ENCODE measurements around the gene POP5.

Gene POP5

GRCh38 chr12:120588948-120589930 is 8.0 kb upstream of the POP5 start:
- no peak for DNase-seq

- DNase-seq = no peak
These were observed 7.2 kb upstream of the POP5 start for GRCh38 chr12:120588371-120588770.

- no peak for DNase-seq
These were observed 5.7 kb upstream of the POP5 start for GRCh38 chr12:120586860-120587259.

- no peak for DNase-seq
These were observed 5.0 kb upstream of the POP5 start for GRCh38 chr12:120586206-120586605.

GRCh38 chr12:120584343-120585149 is 3.3 kb upstream of the POP5 start:
- DNase-seq = peak; percentile 51

- peak; percentile 82 for DNase-seq
These were observed 2.4 kb upstream of the POP5 start for GRCh38 chr12:120583478-120584030.

GRCh38 chr12:120581998-120582397 is 796 bp upstream of the POP5 start:
- peak; percentile 6 for DNase-seq

GRCh38 chr12:120579179-120579578 is 2.0 kb downstream of the POP5 start:
- DNase-seq = no peak

- no peak for DNase-seq
These were observed 7.1 kb downstream of the POP5 start for GRCh38 chr12:120574106-120574505.

GRCh38 chr12:120573560-120573959 is 7.6 kb downstream of the POP5 start:
- no peak for DNase-seq

- DNase-seq = no peak
These were observed 9.9 kb downstream of the POP5 start for GRCh38 chr12:120571299-120571698.

GRCh38 chr12:120563495-120563894 is 17.7 kb downstream of the POP5 start:
- DNase-seq = no peak

GRCh38 chr12:120562906-120563305 is 18.3 kb downstream of the POP5 start:
- no peak for DNase-seq

GRCh38 chr12:120557589-120557988 is 23.6 kb downstream of the POP5 start:
- no peak for DNase-seq

- no peak for DNase-seq
These were observed 26.5 kb downstream of the POP5 start for GRCh38 chr12:120554678-120555077.

- DNase-seq = no peak
These were observed 35.2 kb downstream of the POP5 start for GRCh38 chr12:120546050-120546386.

GRCh38 chr12:120544691-120545090 is 36.5 kb downstream of the POP5 start:
- no peak for DNase-seq

- no peak for DNase-seq
These were observed 39.0 kb downstream of the POP5 start for GRCh38 chr12:120542166-120542565.

- no peak for DNase-seq
These were observed 40.8 kb downstream of the POP5 start for GRCh38 chr12:120540445-120540844.

- no peak for DNase-seq
These were observed 41.9 kb downstream of the POP5 start for GRCh38 chr12:120539303-120539702.

GRCh38 chr12:120538281-120539156 is 42.7 kb downstream of the POP5 start:
- DNase-seq = no peak

GRCh38 chr12:120537856-120538220 is 43.4 kb downstream of the POP5 start:
- no peak for DNase-seq
